GM21576 (cell line): Measurements from ENCODE around the gene PTBP2.

ENCODE experiments used
- ATAC-seq: cut with Tn5 transposase; IDR thresholded peaks from one replicate; pipeline ENCODE4 v1.9.1; 2021; ENCODE audit warnings: mild to moderate bottlenecking, moderate library complexity; ENCODE audit not compliant: unreplicated experiment

The PTBP2 gene, protein sequence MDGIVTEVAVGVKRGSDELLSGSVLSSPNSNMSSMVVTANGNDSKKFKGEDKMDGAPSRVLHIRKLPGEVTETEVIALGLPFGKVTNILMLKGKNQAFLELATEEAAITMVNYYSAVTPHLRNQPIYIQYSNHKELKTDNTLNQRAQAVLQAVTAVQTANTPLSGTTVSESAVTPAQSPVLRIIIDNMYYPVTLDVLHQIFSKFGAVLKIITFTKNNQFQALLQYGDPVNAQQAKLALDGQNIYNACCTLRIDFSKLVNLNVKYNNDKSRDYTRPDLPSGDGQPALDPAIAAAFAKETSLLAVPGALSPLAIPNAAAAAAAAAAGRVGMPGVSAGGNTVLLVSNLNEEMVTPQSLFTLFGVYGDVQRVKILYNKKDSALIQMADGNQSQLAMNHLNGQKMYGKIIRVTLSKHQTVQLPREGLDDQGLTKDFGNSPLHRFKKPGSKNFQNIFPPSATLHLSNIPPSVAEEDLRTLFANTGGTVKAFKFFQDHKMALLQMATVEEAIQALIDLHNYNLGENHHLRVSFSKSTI

DNA sequence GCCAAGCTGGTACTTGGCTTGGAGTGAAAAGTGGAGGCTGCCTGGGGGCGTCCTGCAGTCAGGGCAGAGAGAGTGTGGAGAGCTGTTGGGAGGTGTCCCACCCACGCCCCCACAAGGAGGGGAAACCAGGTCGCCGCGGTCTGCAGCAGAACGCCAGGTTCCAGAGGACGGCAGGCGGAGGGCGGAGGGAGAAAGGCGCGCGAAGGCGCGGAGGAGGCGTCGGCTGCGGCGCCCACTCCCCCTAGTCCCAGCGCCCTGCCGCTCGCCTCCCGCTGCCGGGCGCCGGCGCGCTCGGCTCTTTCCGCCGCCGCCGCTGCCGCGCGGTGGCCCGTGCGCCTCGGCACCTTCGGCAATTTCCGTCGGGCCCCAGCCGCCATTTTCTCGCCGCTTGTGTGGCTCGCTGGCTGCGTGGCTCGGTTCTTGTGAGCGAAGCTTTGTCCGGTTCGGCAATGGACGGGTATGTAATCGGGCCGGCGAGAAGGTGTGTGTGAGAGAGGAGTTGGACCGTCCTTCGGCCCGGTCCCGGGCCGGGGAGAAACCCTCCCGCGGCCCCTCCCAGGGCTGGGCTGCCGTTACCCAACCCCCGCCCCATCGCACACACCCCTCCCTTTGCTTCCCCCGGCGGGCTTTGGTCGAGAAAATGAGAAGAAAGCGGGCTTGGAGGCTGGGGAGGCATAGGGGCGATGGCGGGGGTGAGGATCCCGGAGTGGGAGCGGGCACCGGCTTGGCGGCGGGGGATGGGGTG lies at the start of gene PTBP2:
Gene PTBP2, plus strand, starts transcription at position 369 of the 745 bp plus-strand sequence. Its CDS starts 81 bp downstream, at position 450.
- peak; percentile 93 for ATAC-seq

DNA sequence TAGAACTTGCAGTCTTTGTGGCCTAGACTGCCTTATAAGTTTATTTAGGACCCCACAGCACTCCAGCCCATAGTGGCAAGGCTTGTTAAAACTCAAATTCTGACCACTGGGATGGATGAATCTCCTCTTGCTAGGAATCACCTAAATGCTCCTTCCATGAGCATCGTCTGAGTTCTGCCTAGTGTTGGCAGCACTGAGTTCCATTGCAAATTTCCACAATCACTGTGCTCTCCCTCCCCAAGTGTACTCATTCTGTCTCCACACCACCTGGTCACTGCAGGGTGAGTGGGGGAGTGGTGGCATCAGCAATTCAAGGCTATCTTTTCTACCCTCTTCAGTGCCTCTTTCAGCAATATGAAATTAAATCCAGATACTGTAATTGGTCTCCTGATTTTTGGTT lies 46.7 kb upstream of the PTBP2 start:
- ATAC-seq, result no peak

DNA sequence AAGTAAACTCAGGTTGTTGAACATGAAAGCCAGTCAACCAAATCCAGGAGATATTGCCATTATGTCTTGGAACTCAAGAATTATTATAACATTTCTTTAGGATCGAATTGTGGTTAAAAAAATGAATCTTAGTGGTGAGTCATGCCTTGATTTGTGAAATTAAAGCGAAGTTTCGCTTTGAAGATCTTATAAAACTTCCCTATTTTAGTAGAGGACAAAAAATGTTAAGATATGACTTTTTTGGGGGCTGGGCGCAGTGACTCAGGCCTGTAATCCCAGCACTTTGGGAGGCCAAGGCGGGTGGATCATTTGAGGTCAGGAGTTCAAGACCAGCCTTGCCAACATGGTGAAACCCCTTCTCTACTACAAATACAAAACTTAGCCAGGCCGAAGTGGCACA lies 39.5 kb upstream of the PTBP2 start:
- no peak for ATAC-seq

DNA sequence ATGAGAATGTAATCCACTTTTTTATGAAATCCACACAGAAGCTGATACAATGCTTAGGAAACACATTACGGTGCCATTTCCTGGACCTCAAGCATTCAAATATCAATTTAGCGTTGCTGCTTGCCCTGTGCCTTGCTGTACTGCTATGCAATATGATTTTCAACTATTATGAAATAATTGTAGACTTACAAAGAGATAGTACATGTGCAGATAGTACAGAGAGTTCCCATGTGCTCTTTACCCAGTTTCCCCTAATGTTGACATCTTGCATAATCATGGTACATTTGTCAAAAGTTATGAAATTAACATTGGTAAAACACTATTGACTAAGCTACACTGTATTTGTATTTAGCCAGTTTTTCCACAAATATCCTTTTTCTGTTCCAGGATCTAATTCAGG lies 37.7 kb upstream of the PTBP2 start:
- no peak for ATAC-seq

DNA sequence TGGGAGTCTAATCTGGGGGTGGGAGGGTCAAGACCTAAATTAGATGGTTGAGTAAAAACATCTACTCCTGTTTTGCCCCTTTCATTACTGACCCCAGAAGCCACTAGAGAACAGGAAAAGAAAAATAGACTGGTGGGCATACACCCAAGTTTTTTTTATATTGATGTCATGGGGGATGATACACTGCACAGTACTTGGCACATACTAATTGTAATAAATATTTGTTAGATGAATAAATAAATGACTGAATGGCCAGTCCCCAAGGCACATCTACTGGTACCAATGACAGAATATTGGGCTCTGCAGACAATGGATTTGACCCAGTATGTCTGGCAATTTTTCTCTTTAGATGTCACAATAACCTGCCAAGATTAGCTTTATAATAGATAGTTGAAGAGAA lies 36.8 kb upstream of the PTBP2 start:
- ATAC-seq, result no peak

DNA sequence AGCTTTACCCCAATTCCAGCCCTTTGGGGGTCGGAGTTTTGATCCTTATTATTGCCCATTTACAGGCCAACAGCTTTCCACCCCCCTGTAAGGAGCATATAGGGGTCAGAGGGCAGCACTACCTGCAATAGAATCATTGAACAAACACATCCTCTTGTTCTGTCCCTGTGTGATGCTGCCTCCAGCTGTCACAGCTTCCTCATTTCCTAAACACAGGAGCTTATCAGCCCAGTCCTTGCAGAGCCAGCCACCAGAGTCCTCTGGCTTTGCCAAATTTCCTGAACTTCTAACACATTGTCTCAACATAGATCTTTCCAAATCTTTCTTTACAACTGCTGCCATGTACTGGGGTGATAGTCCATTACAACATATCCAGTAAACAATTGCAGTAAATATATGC lies 32.8 kb upstream of the PTBP2 start:
- no peak for ATAC-seq

DNA sequence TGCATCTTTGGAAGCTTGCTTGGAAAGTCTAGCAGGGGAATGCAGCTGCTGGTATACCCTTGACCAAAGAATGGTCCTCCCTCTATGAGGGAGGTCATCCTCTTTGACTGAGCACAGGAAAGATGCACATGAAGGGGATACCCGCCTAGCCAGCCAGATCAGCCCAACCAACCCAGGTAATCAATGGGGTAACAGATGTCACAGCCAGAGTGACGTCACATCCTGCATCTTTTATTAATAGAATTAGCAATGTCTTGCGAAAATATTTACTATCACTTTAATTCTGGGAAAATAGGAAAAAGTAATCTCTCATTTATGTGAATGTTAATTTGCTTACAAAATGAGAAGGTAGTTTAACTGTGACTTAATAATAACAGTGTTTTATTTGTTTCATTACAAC lies 25.6 kb upstream of the PTBP2 start:
- no peak for ATAC-seq

DNA sequence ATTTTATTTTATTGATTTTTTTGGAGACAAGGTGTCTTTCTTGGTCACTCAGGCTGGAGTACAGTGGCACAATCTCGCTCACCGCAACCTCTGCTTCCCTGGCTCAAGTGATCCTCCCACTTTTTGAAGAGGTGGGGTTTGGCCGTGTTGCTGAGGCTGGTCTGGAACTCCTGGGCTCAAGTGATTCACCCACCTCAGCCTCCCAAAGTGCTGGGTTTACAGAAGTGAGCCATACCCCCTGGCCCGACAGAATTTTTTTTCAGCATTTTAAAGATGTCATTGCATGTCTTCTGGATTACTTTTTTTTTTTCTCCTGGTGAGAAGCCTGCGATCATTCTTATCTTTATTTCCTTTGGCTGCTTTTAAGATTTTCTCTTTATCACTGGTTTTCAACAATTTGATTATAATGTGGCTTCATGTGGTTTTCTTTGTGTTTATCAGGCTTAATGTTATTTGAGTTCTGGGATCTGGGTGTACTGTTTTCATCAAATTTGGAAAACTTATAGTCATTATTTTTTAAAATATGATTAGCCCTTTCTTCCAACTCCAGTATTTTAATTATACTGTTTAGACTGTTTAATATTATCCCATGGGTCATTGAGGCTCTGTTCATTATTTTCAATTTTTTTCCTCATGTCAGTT lies 23.1 kb upstream of the PTBP2 start:
- ATAC-seq, result no peak

DNA sequence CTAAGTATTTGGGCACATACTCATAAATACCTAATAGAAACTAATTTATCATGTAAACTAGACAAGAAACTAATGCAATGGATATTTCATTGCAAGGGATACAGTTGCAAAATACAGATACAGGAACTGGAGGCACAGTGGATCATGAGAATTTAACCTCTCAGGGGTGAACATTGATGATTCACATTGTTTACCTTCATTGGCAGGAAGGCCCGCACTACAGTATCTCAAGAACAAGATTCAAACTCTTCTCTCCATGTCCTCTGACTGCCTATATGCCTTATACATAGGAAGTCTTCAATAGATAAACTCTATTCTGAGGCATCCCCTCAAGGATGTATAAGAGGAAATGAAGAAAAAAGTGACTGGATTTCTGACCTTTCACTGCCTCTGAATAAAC lies 18.4 kb upstream of the PTBP2 start:
- no peak for ATAC-seq

DNA sequence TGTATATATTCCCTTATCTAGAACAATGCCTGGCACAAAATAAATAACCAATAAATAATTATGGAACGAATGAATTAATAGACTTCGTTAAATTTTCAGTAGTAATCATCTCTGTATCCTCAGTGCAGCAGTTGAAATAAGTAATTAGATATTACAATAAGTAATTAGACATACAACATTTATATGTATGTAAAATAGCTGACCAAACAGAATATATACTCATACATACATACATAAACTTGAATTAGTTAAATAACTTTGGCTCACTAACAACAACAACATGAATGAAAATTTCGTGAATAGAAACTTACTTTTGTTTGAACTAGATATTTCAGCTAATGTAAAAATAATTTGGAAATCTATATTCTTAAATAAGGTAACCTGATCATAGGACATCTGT lies 14.6 kb upstream of the PTBP2 start:
- no peak for ATAC-seq

DNA sequence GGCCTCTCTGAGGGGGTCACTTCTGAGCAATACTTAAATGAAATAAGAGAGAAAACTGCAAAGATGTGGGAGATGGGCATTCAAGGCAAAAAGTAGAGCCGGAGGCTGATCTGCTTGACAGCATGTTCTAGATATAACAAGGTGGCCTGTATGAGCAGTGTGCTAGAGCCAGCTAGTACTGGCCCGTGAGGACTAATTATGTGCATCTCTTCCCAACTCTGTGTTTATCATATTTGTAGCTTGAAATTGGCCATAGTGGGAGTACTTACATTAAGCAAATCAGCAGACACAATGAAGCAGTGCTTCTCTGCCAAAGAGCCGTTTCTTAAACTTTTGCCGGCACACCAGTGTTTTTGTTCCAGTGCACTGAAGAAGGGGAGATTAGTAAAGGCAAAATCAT lies 13.1 kb upstream of the PTBP2 start:
- no peak for ATAC-seq

DNA sequence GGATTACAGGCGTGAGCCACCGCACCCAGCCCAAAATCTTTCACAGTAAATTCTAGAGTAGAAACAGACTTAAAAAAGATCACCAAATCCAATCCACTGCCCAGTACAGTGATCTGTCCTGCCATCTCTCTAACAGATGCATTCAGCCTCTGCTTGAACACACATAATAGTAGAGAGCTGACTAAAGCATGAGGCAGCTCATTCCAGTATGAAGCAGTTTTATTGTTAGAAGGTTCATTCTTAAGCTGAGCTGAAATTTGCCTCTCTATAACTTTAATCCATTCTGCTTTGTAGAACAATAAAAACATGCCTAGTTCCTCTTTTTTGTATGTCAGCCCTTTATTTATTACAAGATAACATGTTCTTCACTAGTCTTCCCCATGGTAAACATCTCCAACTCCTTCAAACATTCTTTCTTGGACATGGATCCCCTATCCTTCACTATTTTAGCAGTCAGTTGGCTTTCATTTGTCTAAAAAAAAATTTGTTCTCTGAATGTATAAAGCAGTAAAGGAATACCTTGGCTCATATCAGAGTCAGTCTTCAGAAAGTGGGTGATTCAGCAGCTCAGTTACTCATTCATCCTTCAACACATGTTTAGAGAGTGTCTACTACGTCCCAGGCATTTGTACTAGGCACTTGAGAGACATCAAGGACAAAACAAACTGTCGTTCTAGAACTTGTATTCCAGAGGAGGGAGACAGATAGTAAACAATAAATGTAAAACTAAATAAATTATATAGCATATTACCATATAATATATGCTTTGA lies 10.7 kb upstream of the PTBP2 start:
- no peak for ATAC-seq

DNA sequence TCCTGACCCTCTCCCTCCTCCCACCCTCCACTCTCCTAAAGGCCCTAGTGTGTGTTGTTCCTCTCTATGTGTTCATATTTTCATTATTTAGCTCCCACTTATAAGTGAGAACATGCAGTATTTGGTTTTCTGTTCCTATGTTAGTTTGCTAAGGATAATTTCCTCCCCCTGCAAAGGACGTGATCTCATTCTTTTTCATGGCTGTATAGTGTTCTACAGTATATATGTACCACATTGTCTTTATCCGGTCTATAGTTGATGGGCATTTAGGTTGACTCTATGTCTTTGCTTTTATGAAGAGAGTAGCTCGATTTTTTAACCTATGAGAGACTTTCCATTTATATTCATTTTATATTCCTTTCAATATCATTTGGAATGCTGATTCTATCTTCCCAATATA lies 7.9 kb upstream of the PTBP2 start:
- ATAC-seq, result no peak

DNA sequence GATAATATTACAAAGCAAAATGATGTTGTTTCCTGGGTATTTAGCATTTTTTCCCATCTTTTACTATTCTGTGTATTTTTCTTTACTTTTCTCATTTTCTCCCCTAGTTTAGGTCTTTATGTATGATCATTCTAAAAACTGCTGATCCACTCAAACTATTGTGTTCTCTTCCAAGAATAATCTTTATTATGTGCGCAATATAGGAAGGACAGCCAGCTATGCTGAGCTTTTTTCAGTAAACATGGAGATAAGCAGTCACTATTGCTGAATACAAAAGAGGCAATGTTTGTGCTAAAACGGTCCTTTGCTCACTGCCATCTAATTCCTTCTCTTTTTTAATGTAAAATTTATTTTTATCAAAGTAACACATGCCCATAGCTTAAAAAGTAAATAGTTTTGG lies 6.7 kb upstream of the PTBP2 start:
- no peak for ATAC-seq

DNA sequence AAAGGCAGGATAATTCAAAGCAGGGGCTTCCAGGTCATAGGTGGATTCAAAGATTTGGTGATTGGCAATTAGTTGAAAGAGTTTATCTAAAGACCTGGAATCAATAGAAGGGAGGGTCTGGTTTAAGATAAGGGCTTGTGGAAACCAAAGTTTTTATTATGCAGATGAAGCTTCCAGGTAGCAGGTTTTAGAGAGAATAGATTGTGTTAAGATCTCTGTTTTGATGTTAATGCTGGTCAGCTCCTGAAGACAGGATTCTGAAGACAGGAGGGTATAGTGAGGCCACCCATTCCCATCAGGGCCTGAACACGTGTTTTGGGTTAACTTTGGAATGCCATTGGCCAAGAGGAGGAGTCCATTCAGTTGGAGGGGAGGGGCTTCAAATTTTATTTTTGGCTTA lies 6.1 kb upstream of the PTBP2 start:
- no peak for ATAC-seq

DNA sequence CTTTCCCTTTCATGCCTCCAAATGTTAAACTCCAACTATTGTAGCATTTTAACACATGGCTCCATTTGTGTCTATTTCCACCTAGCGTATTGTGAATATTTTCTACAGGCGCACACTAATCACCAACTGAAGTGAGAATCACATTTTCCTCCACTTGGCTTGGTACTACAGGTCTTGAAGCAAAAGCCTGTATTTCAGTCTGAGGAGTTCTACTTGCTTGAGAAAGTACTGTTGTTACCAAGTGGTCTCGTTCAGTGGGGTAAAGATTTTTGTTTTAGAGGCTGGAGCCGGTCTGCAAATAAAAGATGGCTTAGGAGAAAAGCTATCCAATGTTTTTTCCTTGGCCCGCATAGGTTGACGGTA lies 550 bp upstream of the PTBP2 start:
- peak; percentile 5 for ATAC-seq

DNA sequence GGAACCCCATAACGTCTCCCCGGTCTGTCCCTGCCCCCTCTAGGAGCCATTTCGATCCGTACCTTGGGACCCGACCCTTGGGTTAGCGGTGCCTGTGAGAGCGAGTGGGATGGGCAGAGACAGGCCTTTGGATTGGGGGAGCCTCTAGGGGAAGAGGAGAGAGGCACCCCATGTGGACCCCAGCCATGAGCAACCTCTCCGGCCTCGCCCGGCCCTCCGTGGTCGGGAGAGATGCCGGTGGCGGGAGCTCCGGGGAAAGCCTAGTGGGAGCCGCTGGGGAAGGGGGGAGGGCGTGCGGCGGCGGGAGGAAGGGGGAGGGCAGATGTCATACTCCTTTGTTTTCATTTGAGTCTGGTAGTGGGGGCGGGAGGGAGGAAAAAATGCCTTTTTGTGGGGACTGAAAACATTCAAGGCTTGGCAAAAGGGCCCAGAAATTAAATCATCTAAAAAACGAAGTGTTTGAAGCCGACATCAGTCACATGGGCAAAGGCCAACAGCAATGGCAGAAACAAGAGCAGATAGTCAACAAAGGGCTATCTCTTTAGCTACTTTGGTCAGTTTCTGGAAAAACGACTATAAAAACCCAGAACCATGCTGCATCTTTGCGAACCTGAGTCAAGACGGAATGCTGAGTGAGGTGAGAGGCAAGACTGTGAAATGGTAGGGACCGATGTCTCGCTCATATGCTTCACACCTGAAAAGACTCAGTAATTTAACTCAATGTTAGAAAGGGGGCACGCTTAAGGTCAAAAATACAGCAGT lies 758 bp downstream of the PTBP2 start:
- ATAC-seq, result peak; percentile 47

DNA sequence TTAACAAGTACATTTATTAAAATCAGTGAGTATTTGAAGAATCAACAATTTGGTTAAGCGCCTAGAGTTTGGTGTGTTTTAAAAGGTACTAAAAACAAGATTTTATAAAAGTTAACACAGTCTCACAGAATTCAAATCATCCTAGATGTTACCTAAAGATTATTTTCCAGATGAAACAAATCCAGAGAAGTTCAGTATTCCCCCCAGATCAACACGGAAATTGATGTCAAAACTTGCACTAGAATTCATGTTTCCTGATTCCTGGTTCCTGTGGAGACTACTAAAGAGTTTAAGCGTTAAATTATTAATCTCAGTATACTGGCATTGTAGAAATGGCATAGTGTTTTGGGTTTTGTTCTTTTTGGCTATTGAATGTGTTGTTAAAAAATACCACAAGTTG lies 1.4 kb downstream of the PTBP2 start:
- ATAC-seq, result no peak

DNA sequence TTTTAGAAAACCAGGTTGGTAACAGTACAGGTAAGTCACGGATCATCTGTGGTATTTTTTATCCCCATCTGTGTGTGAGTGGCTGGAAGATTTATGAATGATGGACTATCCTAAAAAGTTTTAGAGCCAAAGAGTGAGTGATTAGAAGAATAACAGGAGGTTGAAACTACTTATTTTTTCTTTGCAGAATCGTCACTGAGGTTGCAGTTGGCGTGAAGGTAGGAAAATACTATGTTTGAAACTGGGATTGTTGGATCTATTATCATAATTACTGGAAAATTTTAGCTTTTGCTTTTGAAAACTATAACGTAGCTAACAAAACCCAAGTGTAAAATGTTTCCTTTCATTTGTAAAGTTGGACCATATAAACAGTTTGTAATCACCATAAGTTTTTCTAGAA lies 1.8 kb downstream of the PTBP2 start:
- no peak for ATAC-seq

DNA sequence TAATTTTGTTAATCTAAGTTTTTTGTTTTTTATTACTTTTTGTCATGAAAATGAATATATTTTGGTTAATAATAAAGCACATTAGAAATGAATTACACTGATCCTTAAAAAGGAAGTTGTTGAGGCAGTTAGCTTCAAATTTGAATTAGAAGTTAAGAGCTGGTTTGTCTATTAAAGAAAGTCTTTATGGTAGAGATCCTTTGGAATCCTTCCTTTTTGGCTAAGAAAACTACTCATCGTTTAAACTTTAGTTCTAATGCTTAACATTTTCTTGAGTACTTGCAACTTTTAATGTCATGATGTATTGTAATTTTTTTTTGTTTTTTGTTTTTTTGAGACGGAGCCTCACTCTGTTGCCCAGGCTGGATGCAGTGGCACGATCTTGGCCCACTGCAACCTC lies 2.4 kb downstream of the PTBP2 start:
- ATAC-seq, result no peak
